SH-SY5Y (cell line): ENCODE data around the gene MRPL17.

ENCODE experiments used
- GATA2 ChIP-seq: IDR thresholded peaks from 2 replicates; pipeline ENCODE4 v1.6.1; 2011; ENCODE audit warnings: mild to moderate bottlenecking, low read depth, low read length
- GATA3 ChIP-seq: IDR thresholded peaks from 2 replicates; pipeline ENCODE4 v1.6.1; 2011; ENCODE audit warnings: low read depth, mild to moderate bottlenecking, low read length, moderate library complexity

The MRPL17 gene

DNA sequence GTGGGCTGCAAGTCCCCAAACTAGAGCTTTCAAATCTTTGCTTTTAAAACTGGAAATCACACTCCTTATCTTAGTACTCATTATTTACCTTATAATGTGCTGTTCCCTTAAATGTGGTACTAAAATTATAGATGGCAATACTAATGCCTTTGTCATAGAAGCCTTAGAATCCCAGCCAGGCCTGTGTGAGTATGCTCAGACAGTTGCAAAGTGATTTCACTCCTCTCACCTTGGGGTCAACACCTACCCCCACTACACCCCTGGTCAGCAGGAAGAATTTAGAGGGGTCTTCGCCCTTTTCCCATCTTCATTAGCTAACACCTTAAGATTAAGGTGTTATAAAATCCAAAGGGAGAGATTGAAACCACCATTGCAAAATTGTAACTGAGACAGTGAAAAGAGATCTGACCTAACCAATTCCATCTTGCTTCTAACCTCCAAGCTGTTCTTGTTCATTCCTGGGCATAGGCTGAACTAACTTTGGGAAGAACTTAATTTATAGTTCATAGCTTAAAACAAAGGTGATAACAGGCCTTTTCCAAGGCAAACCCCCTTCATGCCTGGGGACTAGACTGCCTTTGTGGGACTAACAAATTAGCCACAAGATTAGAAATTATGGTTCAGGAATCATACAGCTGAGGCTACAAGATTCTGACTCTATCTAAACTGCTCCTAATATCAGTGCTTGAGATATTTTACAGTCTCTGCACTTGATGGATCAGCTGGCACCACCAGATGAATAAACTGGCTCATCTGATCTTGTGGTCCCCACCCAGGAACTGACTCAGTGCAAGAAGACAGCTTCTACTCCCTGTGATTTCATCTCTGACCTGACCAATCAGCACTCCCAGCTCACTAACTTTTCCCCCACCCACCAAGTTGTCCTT is 10.4 kb upstream of the MRPL17 start:
- TF ChIP-seq GATA3, result no peak
- TF ChIP-seq GATA2, result no peak

DNA sequence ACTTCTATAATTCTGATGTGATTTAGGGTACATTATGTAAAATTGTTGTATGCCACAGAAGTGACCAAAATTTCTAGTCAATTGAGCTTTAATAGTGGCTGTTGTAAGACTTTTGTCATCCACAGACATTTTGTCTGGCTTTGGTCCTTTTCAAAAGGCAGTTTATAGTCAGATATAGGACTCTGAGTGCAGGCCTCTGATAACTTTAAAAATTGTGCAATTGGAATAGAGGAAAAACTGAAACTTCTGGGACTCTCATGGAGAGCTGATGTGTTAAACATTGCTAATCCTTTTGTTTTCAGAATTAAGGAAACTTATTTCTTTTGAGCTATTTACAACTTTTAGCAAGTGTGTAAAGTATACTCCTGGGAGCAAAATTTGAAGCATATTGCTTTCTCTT is 9.0 kb upstream of the MRPL17 start:
- TF ChIP-seq GATA2 (no peak), GATA3 (no peak)

DNA sequence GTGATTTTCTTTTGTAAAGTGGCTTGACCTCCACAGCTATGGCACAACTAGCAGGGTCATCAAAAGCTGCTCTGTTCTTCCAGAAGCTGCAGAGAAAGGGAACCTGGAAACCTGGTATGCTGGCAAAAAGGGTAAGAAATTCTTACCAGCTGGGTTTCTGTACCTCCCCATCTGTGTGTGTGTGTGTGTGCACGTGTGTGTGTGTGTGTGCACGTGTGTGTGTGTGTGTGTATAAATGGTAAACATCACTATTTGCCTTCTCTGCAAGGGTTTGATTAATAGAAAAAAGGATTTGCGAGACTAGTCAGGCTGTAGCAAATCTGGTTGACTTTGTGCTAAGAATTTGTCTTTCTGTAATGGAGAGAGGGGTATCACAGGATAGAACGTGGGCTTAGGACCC is 4.7 kb upstream of the MRPL17 start:
- no peak for TF ChIP-seq GATA2
- no peak for TF ChIP-seq GATA3

DNA sequence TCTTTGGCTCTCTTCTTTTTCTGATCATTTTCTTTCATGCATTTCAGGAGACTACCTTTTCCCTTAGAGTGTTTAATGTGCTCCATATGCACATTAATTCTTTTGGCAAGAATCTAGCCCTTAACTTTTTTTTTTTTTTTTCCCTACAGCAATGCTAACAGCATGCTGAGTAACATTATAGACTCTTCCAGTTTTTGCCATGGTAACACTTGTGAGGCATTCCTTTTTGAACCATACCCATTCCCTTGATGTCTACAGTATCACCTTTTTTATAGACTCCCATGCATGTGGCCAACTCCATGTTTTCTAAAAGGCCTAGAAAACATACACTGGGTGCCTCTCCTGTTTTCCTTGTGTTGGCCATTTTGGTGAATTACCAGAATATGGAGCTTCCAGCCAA is 2.9 kb upstream of the MRPL17 start:
- TF ChIP-seq GATA3 (no peak), GATA2 (no peak)

DNA sequence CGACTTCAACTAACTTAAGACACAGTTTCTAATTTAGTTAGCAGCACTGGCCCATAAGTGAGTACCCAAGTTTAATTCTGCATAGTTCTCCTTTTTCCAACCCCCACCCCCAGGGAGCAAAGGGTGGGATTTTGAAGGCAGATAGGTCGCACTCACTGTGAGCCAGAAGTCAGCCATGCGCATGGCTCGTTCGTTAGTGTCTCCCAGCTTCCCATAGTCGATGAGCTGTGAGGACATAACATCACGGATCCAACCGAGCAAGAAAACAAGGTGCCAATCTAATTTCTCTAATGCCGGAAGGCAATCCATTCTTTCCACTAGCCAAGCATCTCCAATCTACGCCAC is 577 bp downstream of the MRPL17 start:
- TF ChIP-seq GATA2 (no peak), GATA3 (no peak)

DNA sequence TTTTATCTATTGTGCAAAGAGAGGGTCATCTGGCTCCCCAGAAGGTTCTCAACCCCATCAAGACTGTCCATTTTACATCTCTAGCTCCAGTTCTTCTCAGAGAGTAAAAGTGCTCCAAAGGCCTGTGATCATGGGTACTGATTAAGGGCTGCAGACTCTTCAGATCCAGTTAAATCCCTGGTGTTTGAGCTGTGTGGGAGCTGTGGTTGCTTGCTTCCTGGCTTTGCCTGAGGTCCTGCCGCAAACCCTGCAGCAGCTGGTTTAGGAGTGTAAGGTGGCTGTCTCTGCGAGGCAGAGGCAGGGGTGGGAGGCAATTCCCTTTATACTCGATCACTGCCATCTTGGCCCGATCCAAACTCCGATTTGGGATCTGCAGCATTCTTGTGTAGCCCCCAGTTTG is 1.2 kb downstream of the MRPL17 start:
- TF ChIP-seq GATA2, result no peak
- TF ChIP-seq GATA3, result no peak

DNA sequence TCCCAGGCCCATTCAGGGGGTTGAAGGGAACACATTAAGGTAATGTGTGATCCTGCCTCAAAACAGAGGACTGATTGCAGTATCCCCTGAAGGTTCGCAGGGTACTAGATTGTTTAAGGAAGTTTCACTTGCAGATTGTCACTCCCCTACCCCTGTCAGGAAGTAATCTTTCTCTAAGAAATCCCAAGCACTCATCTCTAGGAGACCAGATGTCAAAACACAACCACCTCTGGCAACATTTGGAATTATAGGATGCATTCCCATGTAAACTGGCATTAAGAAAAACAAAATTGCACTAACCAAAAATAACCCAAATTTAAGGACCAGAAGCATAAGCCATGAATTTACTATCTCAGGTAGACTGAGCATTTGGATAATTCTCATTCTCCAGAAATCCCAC is 1.6 kb downstream of the MRPL17 start:
- TF ChIP-seq GATA2, result no peak
- no peak for TF ChIP-seq GATA3

DNA sequence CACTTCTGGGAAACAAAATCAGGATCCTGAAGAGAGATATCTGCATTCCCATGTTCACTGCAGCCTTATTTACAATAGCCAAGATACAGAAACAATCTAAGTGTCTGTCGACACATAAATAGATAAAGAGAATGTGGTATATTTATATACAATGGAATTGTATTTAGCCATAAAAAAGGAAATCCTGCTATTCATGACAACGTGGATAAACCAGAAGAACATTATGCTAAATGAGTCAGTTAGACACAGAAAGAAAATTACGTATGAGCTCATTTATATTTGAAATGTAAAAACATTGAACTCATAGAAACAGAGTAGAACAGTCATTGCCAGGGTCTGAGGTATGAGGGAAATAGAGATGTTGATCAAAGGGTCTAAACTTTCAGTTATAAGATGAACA is 6.1 kb downstream of the MRPL17 start:
- TF ChIP-seq GATA3 (no peak), GATA2 (no peak)

DNA sequence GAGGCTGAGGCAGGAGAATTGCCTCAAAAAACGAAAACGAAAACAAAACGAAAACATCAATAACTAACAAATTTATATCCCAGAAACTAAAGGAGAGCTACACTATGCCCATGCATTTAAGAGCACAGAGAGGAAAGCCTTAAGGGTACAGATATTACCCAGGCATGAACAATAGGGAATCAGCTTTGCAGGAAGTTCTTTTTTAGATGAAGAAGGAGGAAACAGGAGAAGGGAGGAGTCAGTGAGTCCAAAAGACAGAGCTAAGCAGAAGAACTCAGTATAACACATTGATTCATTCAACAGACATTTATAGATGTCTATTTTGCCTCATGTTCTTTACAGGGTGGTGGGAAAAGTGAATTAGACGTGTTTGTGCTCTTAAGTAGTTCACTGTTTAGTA is 8.3 kb downstream of the MRPL17 start:
- no peak for TF ChIP-seq GATA3
- TF ChIP-seq GATA2, result no peak

DNA sequence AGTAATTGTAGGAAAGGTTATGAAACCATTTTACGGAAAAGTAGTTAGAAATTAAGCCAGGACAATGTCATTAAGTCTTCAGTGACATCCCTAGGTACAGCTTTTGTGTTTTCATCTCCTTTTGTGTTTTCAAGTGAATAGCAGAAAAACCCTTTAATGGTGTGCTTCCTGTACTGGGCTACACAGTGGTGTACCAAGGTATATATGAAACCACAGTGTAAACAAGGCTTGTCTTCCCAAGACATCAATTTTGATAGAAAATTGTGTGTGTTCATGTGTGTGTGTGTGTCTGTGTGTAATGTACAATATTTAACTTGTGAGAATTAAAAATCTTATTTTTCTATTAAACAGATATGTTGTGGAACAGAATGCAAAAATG is 8.9 kb downstream of the MRPL17 start:
- TF ChIP-seq GATA2 (no peak), GATA3 (no peak)

DNA sequence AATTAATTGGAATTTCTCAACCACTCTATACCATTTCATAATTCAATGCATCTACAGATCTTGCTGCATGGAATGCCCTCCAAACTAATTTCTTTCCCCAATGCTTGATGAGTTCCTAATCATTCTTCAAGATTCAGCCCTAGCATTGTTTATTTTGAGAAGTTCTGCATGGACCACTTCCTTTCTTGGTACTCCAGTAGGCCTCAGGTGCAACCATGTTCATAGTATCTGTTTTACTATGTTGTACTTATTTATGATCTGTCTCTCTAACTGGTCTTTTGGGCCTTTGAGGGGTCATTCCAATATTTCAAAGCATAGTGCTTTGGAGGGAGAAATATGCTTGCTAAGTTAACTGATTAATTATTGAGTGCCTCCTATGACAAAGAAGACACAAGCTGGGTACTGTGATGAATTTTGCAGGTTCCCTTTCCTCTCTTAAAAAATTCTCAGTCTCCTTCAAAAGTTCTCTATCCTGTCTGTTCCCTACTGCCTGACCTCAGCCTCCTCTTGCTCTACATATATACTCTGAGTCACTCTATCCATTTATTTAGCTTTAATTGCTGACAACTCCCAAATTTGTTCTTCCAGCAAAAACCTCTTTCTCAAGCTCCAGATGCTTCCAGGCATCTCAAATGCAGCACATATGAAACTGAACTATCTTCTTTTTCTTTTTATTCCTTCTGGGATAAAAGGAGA is 9.5 kb downstream of the MRPL17 start:
- TF ChIP-seq GATA2 (no peak), GATA3 (no peak)

DNA sequence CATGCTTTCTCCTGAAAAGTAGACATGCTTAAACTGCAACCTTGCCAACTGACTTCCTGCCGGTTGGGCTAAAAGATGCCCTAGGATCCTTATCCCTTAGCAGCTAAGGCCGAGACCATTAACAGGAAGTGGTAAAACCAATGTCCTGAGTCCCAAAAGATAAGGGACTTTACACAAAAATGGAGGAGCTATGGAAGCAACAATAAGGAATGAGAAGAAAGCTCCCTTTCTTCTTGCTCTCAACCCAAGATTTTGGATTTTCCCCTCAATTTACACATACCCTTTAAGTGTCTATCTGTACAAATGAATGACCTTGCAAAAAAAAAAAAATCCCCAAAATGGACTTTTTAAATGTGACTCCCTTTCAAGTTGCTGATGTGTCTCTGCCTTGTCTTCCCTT is 11.1 kb downstream of the MRPL17 start:
- TF ChIP-seq GATA2 (no peak), GATA3 (no peak)

DNA sequence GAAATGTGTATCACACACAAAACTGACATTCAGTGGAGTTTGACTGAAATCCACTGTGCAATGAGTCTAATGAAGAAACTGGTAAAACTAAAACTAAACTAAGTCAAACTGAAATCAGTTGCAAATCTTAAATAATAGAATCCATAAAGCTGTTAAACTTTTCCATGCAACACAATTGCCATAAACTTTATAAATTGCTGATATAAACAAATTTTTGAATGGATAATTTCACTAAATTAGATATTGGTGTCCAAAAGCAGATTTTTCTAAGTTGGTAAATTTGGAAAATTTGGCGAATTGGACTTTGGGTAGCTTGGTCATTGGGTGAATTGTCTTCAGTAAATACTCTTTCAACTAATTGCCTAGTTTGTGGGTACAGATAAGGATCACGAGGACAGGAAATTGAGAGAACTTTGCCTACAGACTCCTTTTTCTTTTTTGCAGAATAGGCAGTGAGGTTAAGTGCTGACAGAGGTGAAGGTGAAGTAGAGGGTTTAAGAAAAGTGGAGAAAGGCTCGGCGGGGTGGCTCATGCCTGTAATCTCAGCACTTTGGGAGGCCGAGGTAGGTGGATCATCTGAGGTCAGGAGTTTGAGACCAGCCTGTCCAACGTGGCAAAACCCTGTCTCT is 12.8 kb downstream of the MRPL17 start:
- TF ChIP-seq GATA3 (no peak), GATA2 (no peak)

DNA sequence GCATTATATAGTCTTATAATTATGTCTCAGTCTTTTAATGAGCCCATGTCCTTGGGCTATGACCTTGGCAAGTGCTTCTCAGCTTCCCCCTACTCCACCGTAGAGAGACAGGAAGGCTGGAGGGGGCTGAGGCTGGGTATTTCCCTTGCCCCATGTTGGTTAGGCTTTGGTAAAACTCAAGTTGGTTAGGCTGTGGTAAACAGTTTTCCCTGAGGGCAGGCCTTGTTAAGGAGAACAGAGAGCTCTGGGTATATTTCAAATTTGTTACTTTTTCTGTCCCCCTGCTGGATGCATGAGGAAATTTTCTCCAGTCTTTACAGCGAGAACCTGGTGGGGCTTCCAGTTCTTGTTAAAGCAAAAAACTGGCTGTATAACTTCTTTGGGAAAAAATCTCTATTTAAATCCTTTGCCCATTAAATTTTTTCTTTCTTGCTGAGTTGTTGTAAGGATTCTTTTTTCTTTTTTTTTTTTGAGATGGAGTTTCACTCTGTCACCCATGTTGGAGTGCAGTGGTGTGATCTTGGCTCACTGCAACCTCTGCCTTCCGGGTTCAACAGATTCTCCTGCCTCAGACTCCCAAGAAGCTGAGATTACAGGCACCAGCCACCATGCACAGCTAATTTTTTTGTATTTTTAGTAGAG is 15.3 kb downstream of the MRPL17 start:
- no peak for TF ChIP-seq GATA2
- TF ChIP-seq GATA3, result no peak
